IPS-15b (cell line): ENCODE data around the gene TANGO2.

ENCODE experiments used
- H3K27me3 ChIP-seq: one replicate; pipeline ENCODE4 v1.6.1; 2013; ENCODE audit warnings: low read length; ENCODE audit not compliant: control insufficient read depth, insufficient read depth
- H3K36me3 ChIP-seq: one replicate; pipeline ENCODE4 v1.6.1; 2013; ENCODE audit warnings: low read length; ENCODE audit not compliant: control insufficient read depth, insufficient read depth
- H3K4me1 ChIP-seq: one replicate; pipeline ENCODE4 v1.6.1; 2013; ENCODE audit warnings: mild to moderate bottlenecking, low read length; ENCODE audit not compliant: control insufficient read depth, insufficient read depth
- H3K4me3 ChIP-seq: one replicate; pipeline ENCODE4 v1.5.1; 2013; ENCODE audit warnings: low read depth, low read length
- H3K9ac ChIP-seq: one replicate; pipeline ENCODE4 v1.6.1; 2013; ENCODE audit warnings: low read depth, mild to moderate bottlenecking, low read length
- H3K9me3 ChIP-seq: one replicate; pipeline ENCODE4 v1.6.1; 2013; ENCODE audit warnings: mild to moderate bottlenecking, low read length; ENCODE audit not compliant: control insufficient read depth, insufficient read depth

TANGO2 gene

GRCh38 chr22:19977296-19978243, 43.3 kb upstream of the TANGO2 start:
- no peak overlapping the region for H3K4me3 ChIP-seq
- H3K4me1 ChIP-seq = no peaks in the 10 kb centered on the region
- H3K9me3 ChIP-seq = no peaks in the 10 kb centered on the region
- H3K9ac ChIP-seq = no peak overlapping the region
- H3K27me3 ChIP-seq = no peaks in the 10 kb centered on the region
- H3K36me3 ChIP-seq = peaks cover 48% of the 10 kb centered on the region

DNA sequence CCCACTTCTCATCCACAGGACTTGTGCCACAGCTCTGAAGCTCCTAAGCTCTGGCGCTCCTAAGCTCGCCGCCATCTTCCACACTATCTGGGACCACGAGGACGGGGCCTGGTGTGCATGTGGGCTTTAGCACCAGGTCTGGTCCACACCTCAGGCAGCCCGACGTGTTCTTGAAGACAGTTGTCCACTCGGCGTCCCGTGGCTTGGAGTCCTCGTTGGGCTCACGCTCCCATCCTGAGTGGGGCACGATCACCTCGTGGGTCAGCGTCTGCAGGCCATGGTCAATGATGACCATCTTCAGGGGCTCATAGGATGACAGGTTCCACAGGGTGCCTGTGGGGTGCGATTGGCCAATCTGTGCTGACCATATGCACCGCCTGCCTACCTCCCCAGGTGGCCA, 42.2 kb upstream of the TANGO2 start:
- Histone ChIP-seq H3K27me3 (no peaks in the 10 kb centered on the region), H3K4me3 (no peak overlapping the region), H3K9ac (no peak overlapping the region), H3K36me3 (peaks cover 38% of the 10 kb centered on the region), H3K9me3 (no peaks in the 10 kb centered on the region), H3K4me1 (no peaks in the 10 kb centered on the region)

GRCh38 chr22:19979712-19980493, 41.0 kb upstream of the TANGO2 start:
- peaks cover 34% of the 10 kb centered on the region for H3K36me3 ChIP-seq
- no peak overlapping the region for H3K9ac ChIP-seq
- H3K9me3 ChIP-seq = no peaks in the 10 kb centered on the region
- no peak overlapping the region for H3K4me3 ChIP-seq
- no peaks in the 10 kb centered on the region for H3K27me3 ChIP-seq
- no peaks in the 10 kb centered on the region for H3K4me1 ChIP-seq

DNA sequence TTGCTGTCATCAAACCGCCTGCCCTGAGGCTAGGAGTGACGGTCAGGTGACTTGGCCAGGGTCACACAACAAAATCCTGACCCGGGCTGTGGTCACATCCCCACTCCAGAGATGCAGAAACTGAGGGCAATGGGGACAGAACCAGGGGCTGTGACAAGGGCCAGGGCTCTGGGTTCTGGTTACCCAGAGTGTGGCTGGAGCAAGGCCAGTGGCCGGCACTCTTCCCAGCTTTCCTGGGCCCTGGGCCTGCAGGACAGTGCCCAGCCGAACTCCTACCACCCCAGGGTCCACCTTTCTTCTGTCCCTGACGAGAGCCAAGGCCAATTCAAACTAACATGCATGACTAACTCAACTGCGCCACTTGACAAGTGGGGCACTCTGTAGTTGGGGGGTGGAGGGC, 40.1 kb upstream of the TANGO2 start:
- H3K4me3 ChIP-seq = no peak overlapping the region
- no peaks in the 10 kb centered on the region for H3K9me3 ChIP-seq
- H3K9ac ChIP-seq = no peak overlapping the region
- H3K27me3 ChIP-seq = no peaks in the 10 kb centered on the region
- H3K4me1 ChIP-seq = no peaks in the 10 kb centered on the region
- H3K36me3 ChIP-seq = peaks cover 34% of the 10 kb centered on the region

GRCh38 chr22:19981171-19981960, 39.5 kb upstream of the TANGO2 start:
- Histone ChIP-seq H3K9ac (no peak overlapping the region), H3K4me1 (peaks cover 4% of the 10 kb centered on the region), H3K4me3 (no peak overlapping the region), H3K27me3 (no peaks in the 10 kb centered on the region), H3K36me3 (peaks cover 37% of the 10 kb centered on the region), H3K9me3 (no peaks in the 10 kb centered on the region)

DNA sequence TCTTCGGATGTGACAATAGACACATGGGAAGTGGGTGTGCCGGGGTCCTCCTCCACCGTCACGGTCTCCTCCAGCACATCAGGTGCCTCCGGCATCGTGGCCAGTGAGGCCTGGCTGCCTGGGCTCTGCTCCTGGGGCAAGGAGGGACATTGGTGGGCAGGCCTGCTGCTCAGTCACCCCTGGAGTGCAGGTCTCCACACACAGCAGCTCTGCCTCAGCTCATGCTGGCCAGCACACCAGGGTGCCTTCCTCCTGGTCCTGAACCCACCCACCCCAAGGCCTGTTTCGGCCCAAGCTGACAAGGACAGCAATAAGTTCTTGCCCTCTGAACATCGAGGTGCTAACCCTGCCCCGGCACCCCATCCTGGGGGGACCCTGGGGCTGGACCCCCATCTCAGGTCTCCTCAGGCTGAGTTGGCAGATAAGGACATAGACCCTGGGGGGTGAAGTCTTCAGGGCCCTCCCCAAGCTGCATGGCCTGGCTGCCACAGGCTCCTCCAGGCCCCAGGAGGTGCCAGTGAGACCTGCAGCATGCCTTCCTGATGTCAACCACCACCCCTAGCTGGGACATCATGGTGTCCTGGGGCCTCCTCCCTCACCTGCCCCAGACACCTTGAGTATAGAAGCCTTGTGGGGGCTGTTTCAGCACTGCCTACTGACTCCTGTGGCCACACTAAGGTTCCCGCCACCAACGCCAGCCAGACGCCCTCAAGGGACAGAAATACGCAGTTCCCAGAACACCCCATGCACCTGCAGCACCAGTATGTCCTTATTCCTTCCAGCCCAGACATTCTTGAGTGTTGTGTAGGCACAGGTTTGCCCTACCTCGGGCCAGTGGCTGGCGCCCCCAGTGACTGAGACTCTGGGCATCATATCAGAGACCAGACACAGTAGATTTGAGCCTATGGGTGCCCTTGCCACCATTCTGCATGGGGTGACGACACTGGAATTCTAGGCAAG, 38.7 kb upstream of the TANGO2 start:
- Histone ChIP-seq H3K9me3 (no peaks in the 10 kb centered on the region), H3K36me3 (peaks cover 32% of the 10 kb centered on the region), H3K4me3 (no peak overlapping the region)

DNA sequence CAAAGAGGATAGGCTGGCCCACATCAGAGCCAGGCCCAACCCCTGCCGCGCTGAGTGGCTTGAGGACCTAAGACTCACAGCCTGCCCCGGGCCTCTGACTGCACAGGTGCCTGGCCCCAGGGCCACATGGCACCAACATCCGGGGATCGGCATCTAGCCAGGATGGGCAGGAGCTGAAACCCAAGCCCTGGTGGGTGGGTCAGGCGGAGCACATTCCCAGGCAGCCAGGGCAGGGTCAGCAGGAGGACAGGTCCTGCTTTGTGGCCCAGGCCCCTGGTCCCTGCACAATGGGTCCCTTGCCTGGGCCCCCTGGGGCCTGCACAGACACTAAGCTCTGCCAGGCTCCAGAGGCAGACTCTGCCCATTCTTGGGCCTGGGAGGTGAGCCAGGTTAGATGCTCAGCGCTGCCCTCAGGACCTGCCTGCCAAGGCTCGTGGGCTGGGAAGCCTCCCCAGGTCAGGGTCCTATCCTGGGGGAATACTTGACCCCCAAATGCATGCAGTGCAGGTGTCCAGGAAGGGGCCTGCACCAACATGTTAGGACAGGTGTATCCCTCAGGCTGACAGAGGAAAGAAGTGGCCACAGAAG, 37.8 kb upstream of the TANGO2 start:
- peaks cover 4% of the 10 kb centered on the region for H3K4me1 ChIP-seq
- H3K9me3 ChIP-seq = no peaks in the 10 kb centered on the region
- H3K36me3 ChIP-seq = peaks cover 32% of the 10 kb centered on the region
- no peak overlapping the region for H3K4me3 ChIP-seq
- H3K27me3 ChIP-seq = no peaks in the 10 kb centered on the region
- H3K9ac ChIP-seq = no peak overlapping the region

More for the DNA sequence above, 38.7 kb upstream of the TANGO2 start:
- Histone ChIP-seq H3K9ac (no peak overlapping the region), H3K27me3 (no peaks in the 10 kb centered on the region), H3K4me1 (peaks cover 4% of the 10 kb centered on the region)

GRCh38 chr22:19983741-19984140, 37.2 kb upstream of the TANGO2 start:
- Histone ChIP-seq H3K4me1 (peaks cover 4% of the 10 kb centered on the region), H3K9ac (no peak overlapping the region), H3K36me3 (peaks cover 28% of the 10 kb centered on the region), H3K27me3 (no peaks in the 10 kb centered on the region), H3K4me3 (no peak overlapping the region), H3K9me3 (no peaks in the 10 kb centered on the region)

DNA sequence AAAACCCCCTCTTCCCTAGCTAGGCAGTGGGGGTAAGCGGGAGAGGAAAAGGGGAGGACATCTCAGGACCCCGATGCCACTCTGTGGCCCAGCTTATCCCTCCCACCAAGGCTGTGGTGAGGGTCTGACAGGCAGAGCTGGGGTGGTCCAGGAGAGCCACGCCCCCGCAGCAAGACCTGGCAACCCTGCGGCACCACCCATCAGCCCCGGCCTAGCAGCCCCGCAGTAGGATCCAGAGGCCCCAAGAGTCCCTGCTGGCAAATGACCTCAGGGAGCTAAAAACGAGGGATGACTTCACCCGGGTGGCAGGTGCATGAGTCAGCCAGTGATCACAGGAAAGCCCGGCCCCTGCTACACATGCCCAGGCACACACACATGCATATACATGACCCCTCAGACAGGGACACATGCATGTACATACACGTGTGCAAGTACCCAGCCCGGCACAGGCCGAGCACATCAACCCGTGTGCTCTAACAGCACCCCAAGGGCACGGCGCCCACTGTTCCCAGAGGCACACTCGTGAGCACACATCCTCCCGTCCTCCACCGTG, 36.6 kb upstream of the TANGO2 start:
- Histone ChIP-seq H3K36me3 (peaks cover 23% of the 10 kb centered on the region), H3K27me3 (no peaks in the 10 kb centered on the region), H3K9ac (no peak overlapping the region)

More for the DNA sequence above, 36.6 kb upstream of the TANGO2 start:
- no peaks in the 10 kb centered on the region for H3K9me3 ChIP-seq
- peaks cover 4% of the 10 kb centered on the region for H3K4me1 ChIP-seq
- H3K4me3 ChIP-seq = no peak overlapping the region
